NCI-H1105 treated with DMSO at 0.1 percent for 48 hours (cell line): ENCODE measurements around the gene LEFTY2.
"Not testable (repeated sequence)": the region's sequence is repeated elsewhere in the genome, so short reads cannot be mapped to it uniquely, and the experiment has no call there.

ENCODE experiments used
- DNase-seq: peaks from one replicate; lab custom pipeline; 2025; lab: John Stamatoyannopoulos, UW

LEFTY2 gene

GRCh38 chr1:225953315-225953714 lies 12.3 kb upstream of the LEFTY2 start:
- DNase-seq, result no peak

GRCh38 chr1:225950905-225951497 lies 10.0 kb upstream of the LEFTY2 start:
- no peak for DNase-seq

- no peak for DNase-seq
These were observed 8.0 kb upstream of the LEFTY2 start for GRCh38 chr1:225949041-225949440.

GRCh38 chr1:225946803-225947202 lies 5.8 kb upstream of the LEFTY2 start:
- no peak for DNase-seq

GRCh38 chr1:225946082-225946620 lies 5.1 kb upstream of the LEFTY2 start:
- no peak for DNase-seq

GRCh38 chr1:225945564-225945963 lies 4.5 kb upstream of the LEFTY2 start:
- no peak for DNase-seq

- no peak for DNase-seq
These were observed 3.9 kb upstream of the LEFTY2 start for GRCh38 chr1:225944951-225945350.

- DNase-seq, result no peak
These were observed 3.4 kb upstream of the LEFTY2 start for GRCh38 chr1:225944387-225944786.

GRCh38 chr1:225943582-225943981 lies 2.6 kb upstream of the LEFTY2 start:
- DNase-seq, result no peak

- DNase-seq, result no peak
These were observed 1.6 kb upstream of the LEFTY2 start for GRCh38 chr1:225942574-225942973.

- DNase-seq, result no peak
These were observed 862 bp upstream of the LEFTY2 start for GRCh38 chr1:225941942-225942222.

- no peak for DNase-seq
These were observed 452 bp downstream of the LEFTY2 start for GRCh38 chr1:225940385-225941151.

- not testable (repeated sequence) for DNase-seq
These were observed 1.1 kb downstream of the LEFTY2 start for GRCh38 chr1:225939939-225940310.

GRCh38 chr1:225939097-225939938 lies 1.7 kb downstream of the LEFTY2 start:
- DNase-seq, result not testable (repeated sequence)

- no peak for DNase-seq
These were observed 3.7 kb downstream of the LEFTY2 start for GRCh38 chr1:225937048-225937968.

GRCh38 chr1:225936523-225936922 lies 4.5 kb downstream of the LEFTY2 start:
- no peak for DNase-seq

- not testable (repeated sequence) for DNase-seq
These were observed 4.9 kb downstream of the LEFTY2 start for GRCh38 chr1:225936086-225936485.

GRCh38 chr1:225934711-225935110 lies 6.3 kb downstream of the LEFTY2 start:
- no peak for DNase-seq

GRCh38 chr1:225933072-225933471 lies 7.9 kb downstream of the LEFTY2 start:
- DNase-seq, result no peak

GRCh38 chr1:225931270-225932136 lies 9.5 kb downstream of the LEFTY2 start:
- no peak for DNase-seq

- no peak for DNase-seq
These were observed 10.5 kb downstream of the LEFTY2 start for GRCh38 chr1:225930566-225930965.
